ENCODE measurements around the gene TOM1L2.

TOM1L2 gene

GRCh38 chr17:17820463-17821158, 151.6 kb downstream of the TOM1L2 start:
- Histone ChIP-seq H3K9me3 (ENCODE audit: low read length) (no peaks in the 10 kb centered on the region), H3K4me1 (ENCODE audit: insufficient read depth, low read length) (peaks cover 26% of the 10 kb centered on the region), H3K27me3 (ENCODE audit: insufficient read depth, low read length) (no peaks in the 10 kb centered on the region), H2AFZ (ENCODE audit: low read depth, low read length) (no peak overlapping the region), H3K4me3 (ENCODE audit: low read length) (no peak overlapping the region), H3K36me3 (ENCODE audit: insufficient read depth, low read length) (peaks cover 4% of the 10 kb centered on the region)

GRCh38 chr17:17820046-17820445, 152.2 kb downstream of the TOM1L2 start:
- H3K4me3 ChIP-seq (ENCODE audit: low read length): no peak overlapping the region
- no peak overlapping the region for H2AFZ ChIP-seq (ENCODE audit: low read depth, low read length)
- peaks cover 25% of the 10 kb centered on the region for H3K4me1 ChIP-seq (ENCODE audit: insufficient read depth, low read length)
- peaks cover 4% of the 10 kb centered on the region for H3K36me3 ChIP-seq (ENCODE audit: insufficient read depth, low read length)
- H3K27me3 ChIP-seq (ENCODE audit: insufficient read depth, low read length): no peaks in the 10 kb centered on the region
- H3K9me3 ChIP-seq (ENCODE audit: low read length): no peaks in the 10 kb centered on the region

- peaks cover 20% of the 10 kb centered on the region for H3K4me1 ChIP-seq (ENCODE audit: insufficient read depth, low read length)
- H2AFZ ChIP-seq (ENCODE audit: low read depth, low read length): no peak overlapping the region
- H3K9me3 ChIP-seq (ENCODE audit: low read length): no peaks in the 10 kb centered on the region
- no peak overlapping the region for H3K4me3 ChIP-seq (ENCODE audit: low read length)
- H3K36me3 ChIP-seq (ENCODE audit: insufficient read depth, low read length): peaks cover 4% of the 10 kb centered on the region
- no peaks in the 10 kb centered on the region for H3K27me3 ChIP-seq (ENCODE audit: insufficient read depth, low read length)
Observed at GRCh38 chr17:17819561-17819995, 152.6 kb downstream of the TOM1L2 start.

GRCh38 chr17:17819111-17819510, 153.1 kb downstream of the TOM1L2 start:
- Histone ChIP-seq H3K36me3 (ENCODE audit: insufficient read depth, low read length) (peaks cover 4% of the 10 kb centered on the region), H3K4me1 (ENCODE audit: insufficient read depth, low read length) (peaks cover 15% of the 10 kb centered on the region), H3K27me3 (ENCODE audit: insufficient read depth, low read length) (no peaks in the 10 kb centered on the region), H3K9me3 (ENCODE audit: low read length) (no peaks in the 10 kb centered on the region), H3K4me3 (ENCODE audit: low read length) (no peak overlapping the region), H2AFZ (ENCODE audit: low read depth, low read length) (no peak overlapping the region)

- H3K4me1 ChIP-seq (ENCODE audit: insufficient read depth, low read length): peaks cover 8% of the 10 kb centered on the region
- H3K4me3 ChIP-seq (ENCODE audit: low read length): no peak overlapping the region
- H3K9me3 ChIP-seq (ENCODE audit: low read length): no peaks in the 10 kb centered on the region
- H3K36me3 ChIP-seq (ENCODE audit: insufficient read depth, low read length): peaks cover 5% of the 10 kb centered on the region
- H3K27me3 ChIP-seq (ENCODE audit: insufficient read depth, low read length): no peaks in the 10 kb centered on the region
- H2AFZ ChIP-seq (ENCODE audit: low read depth, low read length): no peak overlapping the region
Observed at GRCh38 chr17:17818088-17818526, 154.1 kb downstream of the TOM1L2 start.

- peaks cover 8% of the 10 kb centered on the region for H3K36me3 ChIP-seq (ENCODE audit: insufficient read depth, low read length)
- no peak overlapping the region for H2AFZ ChIP-seq (ENCODE audit: low read depth, low read length)
- peaks cover 3% of the 10 kb centered on the region for H3K4me1 ChIP-seq (ENCODE audit: insufficient read depth, low read length)
- no peaks in the 10 kb centered on the region for H3K27me3 ChIP-seq (ENCODE audit: insufficient read depth, low read length)
- H3K9me3 ChIP-seq (ENCODE audit: low read length): no peaks in the 10 kb centered on the region
- no peak overlapping the region for H3K4me3 ChIP-seq (ENCODE audit: low read length)
Observed at GRCh38 chr17:17817552-17817947, 154.7 kb downstream of the TOM1L2 start.

GRCh38 chr17:17816831-17817551, 155.2 kb downstream of the TOM1L2 start:
- Histone ChIP-seq H3K9me3 (ENCODE audit: low read length) (no peaks in the 10 kb centered on the region), H3K27me3 (ENCODE audit: insufficient read depth, low read length) (no peaks in the 10 kb centered on the region), H3K4me1 (ENCODE audit: insufficient read depth, low read length) (peaks cover 4% of the 10 kb centered on the region), H3K36me3 (ENCODE audit: insufficient read depth, low read length) (peaks cover 8% of the 10 kb centered on the region), H2AFZ (ENCODE audit: low read depth, low read length) (no peak overlapping the region), H3K4me3 (ENCODE audit: low read length) (no peak overlapping the region)

- no peak overlapping the region for H3K4me3 ChIP-seq (ENCODE audit: low read length)
- no peaks in the 10 kb centered on the region for H3K9me3 ChIP-seq (ENCODE audit: low read length)
- H3K36me3 ChIP-seq (ENCODE audit: insufficient read depth, low read length): peaks cover 8% of the 10 kb centered on the region
- H3K4me1 ChIP-seq (ENCODE audit: insufficient read depth, low read length): peaks cover 10% of the 10 kb centered on the region
- no peaks in the 10 kb centered on the region for H3K27me3 ChIP-seq (ENCODE audit: insufficient read depth, low read length)
- H2AFZ ChIP-seq (ENCODE audit: low read depth, low read length): no peak overlapping the region
Observed at GRCh38 chr17:17816240-17816814, 155.9 kb downstream of the TOM1L2 start.

GRCh38 chr17:17815436-17816200, 156.6 kb downstream of the TOM1L2 start:
- H3K4me1 ChIP-seq (ENCODE audit: insufficient read depth, low read length): peaks cover 14% of the 10 kb centered on the region
- no peaks in the 10 kb centered on the region for H3K27me3 ChIP-seq (ENCODE audit: insufficient read depth, low read length)
- H3K36me3 ChIP-seq (ENCODE audit: insufficient read depth, low read length): peaks cover 12% of the 10 kb centered on the region
- H3K9me3 ChIP-seq (ENCODE audit: low read length): no peaks in the 10 kb centered on the region
- H2AFZ ChIP-seq (ENCODE audit: low read depth, low read length): no peak overlapping the region
- H3K4me3 ChIP-seq (ENCODE audit: low read length): no peak overlapping the region

- Histone ChIP-seq H3K36me3 (ENCODE audit: insufficient read depth, low read length) (peaks cover 18% of the 10 kb centered on the region), H2AFZ (ENCODE audit: low read depth, low read length) (no peak overlapping the region), H3K4me3 (ENCODE audit: low read length) (no peak overlapping the region), H3K4me1 (ENCODE audit: insufficient read depth, low read length) (peaks cover 16% of the 10 kb centered on the region), H3K9me3 (ENCODE audit: low read length) (no peaks in the 10 kb centered on the region), H3K27me3 (ENCODE audit: insufficient read depth, low read length) (no peaks in the 10 kb centered on the region)
Observed at GRCh38 chr17:17815062-17815406, 157.2 kb downstream of the TOM1L2 start.

- Histone ChIP-seq H3K4me3 (ENCODE audit: low read length) (no peak overlapping the region), H2AFZ (ENCODE audit: low read depth, low read length) (no peak overlapping the region), H3K4me1 (ENCODE audit: insufficient read depth, low read length) (peaks cover 16% of the 10 kb centered on the region), H3K36me3 (ENCODE audit: insufficient read depth, low read length) (peaks cover 19% of the 10 kb centered on the region), H3K9me3 (ENCODE audit: low read length) (no peaks in the 10 kb centered on the region), H3K27me3 (ENCODE audit: insufficient read depth, low read length) (no peaks in the 10 kb centered on the region)
Observed at GRCh38 chr17:17814162-17815061, 157.8 kb downstream of the TOM1L2 start.

- Histone ChIP-seq H3K4me1 (ENCODE audit: insufficient read depth, low read length) (peaks cover 16% of the 10 kb centered on the region), H3K27me3 (ENCODE audit: insufficient read depth, low read length) (no peaks in the 10 kb centered on the region), H3K9me3 (ENCODE audit: low read length) (no peaks in the 10 kb centered on the region), H3K4me3 (ENCODE audit: low read length) (no peak overlapping the region), H2AFZ (ENCODE audit: low read depth, low read length) (no peak overlapping the region), H3K36me3 (ENCODE audit: insufficient read depth, low read length) (peaks cover 20% of the 10 kb centered on the region)
Observed at GRCh38 chr17:17813725-17814095, 158.5 kb downstream of the TOM1L2 start.

All from neuron (in vitro differentiated cells).